ENCODE results near the gene HK1.

The HK1 gene

GRCh38 chr10:69254877-69255276 is 23.4 kb upstream of the HK1 start:
- Histone ChIP-seq H3K27me3 (ENCODE audit: insufficient read depth, low read length) (no peaks in the 10 kb centered on the region), H3K4me1 (ENCODE audit: control insufficient read depth, insufficient read depth, low read length, unreplicated experiment) (no peaks in the 10 kb centered on the region), H3K4me3 (ENCODE audit: low read depth, low read length) (no peak overlapping the region), H3K36me3 (ENCODE audit: insufficient read depth, low read length) (no peaks in the 10 kb centered on the region), H3K79me2 (ENCODE audit: control insufficient read depth, insufficient read depth, low read length, unreplicated experiment) (no peaks in the 10 kb centered on the region), H3K27ac (ENCODE audit: low read depth, low read length) (no peak overlapping the region), H2AFZ (ENCODE audit: low read length, unreplicated experiment) (no peak overlapping the region)

GRCh38 chr10:69259547-69260243 is 18.6 kb upstream of the HK1 start:
- no peaks in the 10 kb centered on the region for H3K79me2 ChIP-seq (ENCODE audit: control insufficient read depth, insufficient read depth, low read length, unreplicated experiment)
- no peaks in the 10 kb centered on the region for H3K27me3 ChIP-seq (ENCODE audit: insufficient read depth, low read length)
- no peaks in the 10 kb centered on the region for H3K4me1 ChIP-seq (ENCODE audit: control insufficient read depth, insufficient read depth, low read length, unreplicated experiment)
- H3K27ac ChIP-seq (ENCODE audit: low read depth, low read length): no peak overlapping the region
- no peak overlapping the region for H3K4me3 ChIP-seq (ENCODE audit: low read depth, low read length)
- H2AFZ ChIP-seq (ENCODE audit: low read length, unreplicated experiment): no peak overlapping the region
- H3K36me3 ChIP-seq (ENCODE audit: insufficient read depth, low read length): no peaks in the 10 kb centered on the region

GRCh38 chr10:69261184-69261583 is 17.1 kb upstream of the HK1 start:
- no peak overlapping the region for H2AFZ ChIP-seq (ENCODE audit: low read length, unreplicated experiment)
- no peaks in the 10 kb centered on the region for H3K36me3 ChIP-seq (ENCODE audit: insufficient read depth, low read length)
- H3K27me3 ChIP-seq (ENCODE audit: insufficient read depth, low read length): no peaks in the 10 kb centered on the region

GRCh38 chr10:69262292-69262751 is 16.0 kb upstream of the HK1 start:
- H3K36me3 ChIP-seq (ENCODE audit: insufficient read depth, low read length): no peaks in the 10 kb centered on the region
- no peak overlapping the region for H2AFZ ChIP-seq (ENCODE audit: low read length, unreplicated experiment)
- no peaks in the 10 kb centered on the region for H3K79me2 ChIP-seq (ENCODE audit: control insufficient read depth, insufficient read depth, low read length, unreplicated experiment)
- no peaks in the 10 kb centered on the region for H3K27me3 ChIP-seq (ENCODE audit: insufficient read depth, low read length)
- H3K27ac ChIP-seq (ENCODE audit: low read depth, low read length): no peak overlapping the region
- H3K4me3 ChIP-seq (ENCODE audit: low read depth, low read length): no peak overlapping the region
- no peaks in the 10 kb centered on the region for H3K4me1 ChIP-seq (ENCODE audit: control insufficient read depth, insufficient read depth, low read length, unreplicated experiment)

More at GRCh38 chr10:69261184-69261583, 17.1 kb upstream of the HK1 start:
- Histone ChIP-seq H3K4me1 (ENCODE audit: control insufficient read depth, insufficient read depth, low read length, unreplicated experiment) (no peaks in the 10 kb centered on the region), H3K4me3 (ENCODE audit: low read depth, low read length) (no peak overlapping the region), H3K27ac (ENCODE audit: low read depth, low read length) (no peak overlapping the region), H3K79me2 (ENCODE audit: control insufficient read depth, insufficient read depth, low read length, unreplicated experiment) (no peaks in the 10 kb centered on the region)

GRCh38 chr10:69265521-69265920 is 12.8 kb upstream of the HK1 start:
- no peaks in the 10 kb centered on the region for H3K36me3 ChIP-seq (ENCODE audit: insufficient read depth, low read length)
- no peak overlapping the region for H3K4me3 ChIP-seq (ENCODE audit: low read depth, low read length)
- H3K27me3 ChIP-seq (ENCODE audit: insufficient read depth, low read length): no peaks in the 10 kb centered on the region
- H3K79me2 ChIP-seq (ENCODE audit: control insufficient read depth, insufficient read depth, low read length, unreplicated experiment): no peaks in the 10 kb centered on the region
- no peak overlapping the region for H2AFZ ChIP-seq (ENCODE audit: low read length, unreplicated experiment)
- H3K27ac ChIP-seq (ENCODE audit: low read depth, low read length): no peak overlapping the region
- peaks cover 7% of the 10 kb centered on the region for H3K4me1 ChIP-seq (ENCODE audit: control insufficient read depth, insufficient read depth, low read length, unreplicated experiment)

- H3K79me2 ChIP-seq (ENCODE audit: control insufficient read depth, insufficient read depth, low read length, unreplicated experiment): no peaks in the 10 kb centered on the region
- no peak overlapping the region for H2AFZ ChIP-seq (ENCODE audit: low read length, unreplicated experiment)
- H3K36me3 ChIP-seq (ENCODE audit: insufficient read depth, low read length): no peaks in the 10 kb centered on the region
- peaks cover 7% of the 10 kb centered on the region for H3K4me1 ChIP-seq (ENCODE audit: control insufficient read depth, insufficient read depth, low read length, unreplicated experiment)
- no peak overlapping the region for H3K27ac ChIP-seq (ENCODE audit: low read depth, low read length)
- no peaks in the 10 kb centered on the region for H3K27me3 ChIP-seq (ENCODE audit: insufficient read depth, low read length)
- no peak overlapping the region for H3K4me3 ChIP-seq (ENCODE audit: low read depth, low read length)
Observed at GRCh38 chr10:69268761-69269416, 9.4 kb upstream of the HK1 start.

GRCh38 chr10:69269761-69270160 is 8.5 kb upstream of the HK1 start:
- Histone ChIP-seq H2AFZ (ENCODE audit: low read length, unreplicated experiment) (no peak overlapping the region), H3K27ac (ENCODE audit: low read depth, low read length) (no peak overlapping the region), H3K27me3 (ENCODE audit: insufficient read depth, low read length) (no peaks in the 10 kb centered on the region), H3K79me2 (ENCODE audit: control insufficient read depth, insufficient read depth, low read length, unreplicated experiment) (no peaks in the 10 kb centered on the region), H3K36me3 (ENCODE audit: insufficient read depth, low read length) (no peaks in the 10 kb centered on the region), H3K4me1 (ENCODE audit: control insufficient read depth, insufficient read depth, low read length, unreplicated experiment) (peaks cover 7% of the 10 kb centered on the region), H3K4me3 (ENCODE audit: low read depth, low read length) (no peak overlapping the region)

GRCh38 chr10:69270990-69271389 is 7.3 kb upstream of the HK1 start:
- Histone ChIP-seq H3K36me3 (ENCODE audit: insufficient read depth, low read length) (no peaks in the 10 kb centered on the region), H3K4me3 (ENCODE audit: low read depth, low read length) (no peak overlapping the region), H3K27me3 (ENCODE audit: insufficient read depth, low read length) (no peaks in the 10 kb centered on the region), H3K4me1 (ENCODE audit: control insufficient read depth, insufficient read depth, low read length, unreplicated experiment) (peaks cover 7% of the 10 kb centered on the region), H3K79me2 (ENCODE audit: control insufficient read depth, insufficient read depth, low read length, unreplicated experiment) (no peaks in the 10 kb centered on the region), H2AFZ (ENCODE audit: low read length, unreplicated experiment) (no peak overlapping the region), H3K27ac (ENCODE audit: low read depth, low read length) (no peak overlapping the region)

GRCh38 chr10:69272624-69273023 is 5.7 kb upstream of the HK1 start:
- Histone ChIP-seq H3K27me3 (ENCODE audit: insufficient read depth, low read length) (no peaks in the 10 kb centered on the region), H3K4me3 (ENCODE audit: low read depth, low read length) (no peak overlapping the region)

GRCh38 chr10:69275444-69275843 is 2.9 kb upstream of the HK1 start:
- H3K27me3 ChIP-seq (ENCODE audit: insufficient read depth, low read length): no peaks in the 10 kb centered on the region
- H3K79me2 ChIP-seq (ENCODE audit: control insufficient read depth, insufficient read depth, low read length, unreplicated experiment): no peaks in the 10 kb centered on the region
- no peak overlapping the region for H3K4me3 ChIP-seq (ENCODE audit: low read depth, low read length)
- H3K36me3 ChIP-seq (ENCODE audit: insufficient read depth, low read length): no peaks in the 10 kb centered on the region
- no peak overlapping the region for H3K27ac ChIP-seq (ENCODE audit: low read depth, low read length)
- peaks cover 4% of the 10 kb centered on the region for H3K4me1 ChIP-seq (ENCODE audit: control insufficient read depth, insufficient read depth, low read length, unreplicated experiment)
- no peak overlapping the region for H2AFZ ChIP-seq (ENCODE audit: low read length, unreplicated experiment)

More at GRCh38 chr10:69272624-69273023, 5.7 kb upstream of the HK1 start:
- Histone ChIP-seq H3K27ac (ENCODE audit: low read depth, low read length) (no peak overlapping the region), H3K36me3 (ENCODE audit: insufficient read depth, low read length) (no peaks in the 10 kb centered on the region), H3K79me2 (ENCODE audit: control insufficient read depth, insufficient read depth, low read length, unreplicated experiment) (no peaks in the 10 kb centered on the region), H2AFZ (ENCODE audit: low read length, unreplicated experiment) (no peak overlapping the region), H3K4me1 (ENCODE audit: control insufficient read depth, insufficient read depth, low read length, unreplicated experiment) (peaks cover 7% of the 10 kb centered on the region)

GRCh38 chr10:69276503-69276902 is 1.8 kb upstream of the HK1 start:
- H3K4me1 ChIP-seq (ENCODE audit: control insufficient read depth, insufficient read depth, low read length, unreplicated experiment): peaks cover 4% of the 10 kb centered on the region
- peaks cover 6% of the 10 kb centered on the region; the same call in 1 of the 2 replicates for H3K27me3 ChIP-seq (ENCODE audit: insufficient read depth, low read length)
- H3K4me3 ChIP-seq (ENCODE audit: low read depth, low read length): no peak overlapping the region
- H3K36me3 ChIP-seq (ENCODE audit: insufficient read depth, low read length): no peaks in the 10 kb centered on the region
- no peak overlapping the region for H3K27ac ChIP-seq (ENCODE audit: low read depth, low read length)
- H2AFZ ChIP-seq (ENCODE audit: low read length, unreplicated experiment): no peak overlapping the region
- no peaks in the 10 kb centered on the region for H3K79me2 ChIP-seq (ENCODE audit: control insufficient read depth, insufficient read depth, low read length, unreplicated experiment)
